Spinal cord (tissue), 10 donors: ENCODE measurements around the gene GAMT. TPM values are rescaled to one million over a fixed set of nuclear protein-coding genes. Genes with fewer than 3 reads are reported as not detected.
"Not testable (repeated sequence)": the region's sequence is repeated elsewhere in the genome, so short reads cannot be mapped to it uniquely, and the experiment has no call there.

Source experiments
- DNase-seq, 6 donors: peaks; one replicate each; pipeline versions ENCODE4 v3.0.0 to v3.0.0-alpha.2; 2013 to 2015; ENCODE audit warnings: low spot score in 6 of 6, low read depth in 4 of 6
- H3K27ac ChIP-seq: one replicate; pipeline ENCODE4 v1.5.1; 2013; ENCODE audit warnings: low read depth, low read length, control low read depth
- H3K27me3 ChIP-seq: one replicate; pipeline ENCODE4 v1.6.1; 2013; ENCODE audit warnings: low read length; ENCODE audit not compliant: control insufficient read depth, insufficient read depth
- H3K36me3 ChIP-seq: one replicate; pipeline ENCODE4 v1.6.1; 2013; ENCODE audit warnings: low read length; ENCODE audit not compliant: control insufficient read depth, insufficient read depth
- H3K4me1 ChIP-seq: one replicate; pipeline ENCODE4 v1.6.1; 2013; ENCODE audit warnings: low read length; ENCODE audit not compliant: control insufficient read depth, insufficient read depth
- H3K4me3 ChIP-seq: one replicate; pipeline ENCODE4 v1.5.1; 2013; ENCODE audit warnings: low read depth, low read length, control low read depth
- H3K9me3 ChIP-seq: one replicate; pipeline ENCODE4 v1.6.1; 2013; ENCODE audit warnings: low read length; ENCODE audit not compliant: control insufficient read depth, insufficient read depth
- WGBS: methylation state at CpG from one replicate; pipeline ENCODE4 v1.1.5; 2013; ENCODE audit warnings: missing lambda C conversion rate; ENCODE audit not compliant: insufficient coverage; 5-methylcytosine and 5-hydroxymethylcytosine counted together
- polyA plus RNA-seq, 2 donors: library from polyadenylated mRNA; unstranded; fragments of 120-200 nt; gene quantifications; one replicate each; pipeline ENCODE4 v1.2.1, GENCODE V29; 2013; ENCODE audit not compliant: insufficient read length in 2 of 2
- total RNA-seq, 2 donors: library from RNA; depleted of rRNA in 1 of 2; stranded (reverse); fragments of 120-200 nt in 1 of 2; fragments of >200 nt in 1 of 2; gene quantifications; one replicate each; pipeline versions ENCODE4 v1.2.3 to v1.2.4, GENCODE V29; 2013 to 2014
- donor health status: healthy.

The GAMT gene
- total and polyA plus RNA-seq, 4 donors = 15.5 to 81.2 (median 53.6) TPM

DNA sequence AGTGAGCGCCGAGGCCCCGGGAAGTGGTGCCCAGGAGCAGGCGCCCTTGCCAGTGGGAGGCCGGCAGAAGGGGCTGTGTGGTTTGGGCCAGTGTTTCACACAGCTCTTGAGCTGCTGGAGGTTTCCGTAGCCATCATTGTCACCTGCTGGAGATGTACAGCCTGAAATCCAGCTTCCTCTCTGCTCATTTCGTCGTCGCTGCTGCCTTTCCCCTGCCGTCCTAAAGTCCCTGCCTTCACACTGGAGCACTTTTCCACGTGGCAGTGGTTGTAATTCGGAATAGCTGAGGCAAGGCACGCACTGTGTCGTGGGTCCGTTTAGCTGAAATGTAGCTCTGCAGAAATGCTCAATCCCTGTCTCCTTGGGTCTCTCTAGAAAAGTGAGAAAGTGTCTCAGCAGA lies 19.2 kb upstream of the GAMT start:
- DNase-seq = no peak
- Histone ChIP-seq H3K9me3 (no peaks in the 10 kb centered on the region), H3K27ac (no peak overlapping the region), H3K27me3 (no peaks in the 10 kb centered on the region), H3K4me1 (peaks cover 28% of the 10 kb centered on the region), H3K4me3 (no peak overlapping the region), H3K36me3 (peaks cover 99% of the 10 kb centered on the region)
- WGBS = 88% methylated on average over 15 of the region's 15 CpGs

DNA sequence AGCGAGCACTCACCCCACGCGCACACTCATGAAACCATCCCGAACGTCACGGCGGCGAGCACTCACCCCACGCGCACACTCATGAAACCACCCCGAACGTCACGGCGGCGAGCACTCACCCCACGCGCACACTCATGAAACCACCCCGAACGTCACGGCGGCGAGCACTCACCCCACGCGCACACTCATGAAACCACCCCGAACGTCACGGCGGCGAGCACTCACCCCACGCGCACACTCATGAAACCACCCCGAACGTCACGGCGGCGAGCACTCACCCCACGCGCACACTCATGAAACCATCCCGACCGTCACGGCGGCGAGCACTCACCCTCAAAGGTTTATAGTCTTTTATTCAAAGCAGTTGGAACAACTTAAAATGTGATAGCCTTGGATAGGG lies 18.7 kb upstream of the GAMT start:
- WGBS = 89% methylated on average over 8 of the region's 43 CpGs
- Histone ChIP-seq H3K36me3 (peaks cover 97% of the 10 kb centered on the region), H3K4me1 (peaks cover 33% of the 10 kb centered on the region)
- DNase-seq, H3K4me3 ChIP-seq, H3K9me3 ChIP-seq, H3K27ac ChIP-seq, H3K27me3 ChIP-seq: not testable (repeated sequence)

DNA sequence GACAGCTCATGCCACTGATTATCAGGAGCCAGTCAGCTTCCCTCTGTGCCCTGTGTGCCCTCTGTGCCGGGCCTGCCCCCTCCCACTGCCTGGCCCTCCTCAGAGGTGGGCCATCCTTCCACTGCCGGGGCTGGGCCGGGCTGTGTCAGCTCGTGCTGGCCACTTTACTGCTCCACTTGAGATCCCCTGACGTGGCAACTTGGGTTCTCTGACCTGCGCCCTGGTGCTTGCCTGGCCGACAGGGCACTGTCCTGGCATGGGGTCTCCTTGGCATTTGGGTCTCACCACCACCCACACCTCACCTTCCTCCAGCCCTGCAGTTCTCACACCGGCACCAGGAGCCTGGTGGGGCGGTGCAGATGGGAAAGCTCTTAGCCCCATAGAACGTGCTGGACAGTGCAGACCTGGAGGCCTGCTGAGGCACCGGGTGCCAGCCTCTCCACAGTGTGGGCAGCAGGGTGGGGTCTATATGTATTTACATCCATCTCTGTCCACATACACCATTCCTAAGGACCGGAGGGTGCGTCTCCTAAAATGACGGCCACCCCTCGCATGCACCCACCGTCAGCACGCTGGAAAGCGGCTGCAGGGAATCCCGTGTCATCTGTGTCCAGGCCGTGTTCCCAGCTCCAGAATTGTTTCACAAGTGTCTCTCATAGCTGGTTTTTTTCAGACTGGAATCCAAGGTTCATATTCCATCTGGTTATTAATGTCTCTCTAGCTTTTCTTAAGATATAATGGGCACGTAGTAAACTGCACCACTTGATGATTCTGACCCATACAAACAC lies 17.8 kb upstream of the GAMT start:
- Histone ChIP-seq H3K9me3 (no peaks in the 10 kb centered on the region), H3K36me3 (peaks cover 88% of the 10 kb centered on the region), H3K27me3 (no peaks in the 10 kb centered on the region), H3K4me1 (peaks cover 41% of the 10 kb centered on the region), H3K27ac (no peak overlapping the region), H3K4me3 (no peak overlapping the region)
- WGBS = 96% methylated on average over 17 of the region's 21 CpGs
- DNase-seq = no peak

DNA sequence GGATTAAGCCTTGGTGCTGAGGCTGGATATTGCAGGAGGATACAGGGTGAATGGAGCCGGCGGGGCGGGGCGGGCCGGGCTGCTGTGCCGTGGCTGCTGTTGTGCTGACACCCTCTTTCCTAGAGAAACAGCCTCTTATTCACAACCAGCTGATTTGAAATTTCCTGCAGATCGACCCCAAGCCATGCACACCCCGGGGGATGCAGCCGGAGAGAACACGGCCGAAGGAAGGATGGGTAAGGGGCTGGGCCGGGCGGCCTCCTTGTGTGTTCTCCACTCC lies 17.1 kb upstream of the GAMT start:
- peaks cover 46% of the 10 kb centered on the region for H3K4me1 ChIP-seq
- DNase-seq = no peak
- no peaks in the 10 kb centered on the region for H3K27me3 ChIP-seq
- 71% methylated on average over 7 of the region's 13 CpGs for whole genome bisulfite sequencing
- H3K9me3 ChIP-seq = no peaks in the 10 kb centered on the region
- no peak overlapping the region for H3K27ac ChIP-seq
- H3K4me3 ChIP-seq = no peak overlapping the region
- peaks cover 82% of the 10 kb centered on the region for H3K36me3 ChIP-seq

DNA sequence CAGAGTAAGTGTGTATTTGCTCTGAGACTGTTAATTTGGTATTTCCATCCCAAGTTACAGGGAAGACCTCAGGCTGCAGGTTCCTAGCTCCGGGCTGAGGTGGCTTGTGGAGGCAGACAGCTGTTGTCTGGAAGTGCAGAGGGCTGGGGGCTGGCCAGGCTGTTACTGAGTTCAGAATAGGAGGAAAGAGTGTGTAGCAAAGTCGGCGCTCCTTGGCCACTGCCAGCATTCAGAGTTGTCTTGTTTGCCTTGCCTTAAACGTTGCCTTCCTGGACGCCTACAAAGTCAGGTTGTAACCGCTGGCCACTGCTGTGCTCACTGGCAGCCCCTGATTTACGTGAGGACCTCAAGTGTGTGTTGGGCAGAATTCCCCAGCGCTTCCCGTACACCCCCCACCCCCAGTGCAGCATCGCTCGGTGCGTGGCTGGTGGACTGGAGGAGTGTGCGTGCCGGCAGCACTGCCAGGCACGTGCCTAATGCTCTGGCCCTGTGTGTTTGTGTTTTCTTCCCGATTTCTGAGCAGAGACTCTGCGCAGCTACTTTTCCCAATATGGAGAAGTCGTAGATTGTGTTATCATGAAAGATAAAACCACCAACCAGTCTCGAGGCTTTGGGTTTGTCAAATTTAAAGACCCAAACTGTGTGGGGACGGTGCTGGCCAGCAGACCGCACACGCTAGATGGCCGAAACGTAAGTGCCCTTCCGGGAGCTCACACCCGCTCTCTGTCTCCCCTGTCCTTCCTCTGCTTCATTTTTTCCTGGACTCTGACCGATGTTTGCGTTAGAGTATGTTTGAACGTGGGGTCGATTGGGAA lies 16.5 kb upstream of the GAMT start:
- no peak for DNase-seq
- Histone ChIP-seq H3K4me1 (peaks cover 51% of the 10 kb centered on the region), H3K9me3 (no peaks in the 10 kb centered on the region), H3K27me3 (no peaks in the 10 kb centered on the region), H3K36me3 (peaks cover 82% of the 10 kb centered on the region), H3K27ac (no peak overlapping the region), H3K4me3 (no peak overlapping the region)
- 82% methylated on average over 14 of the region's 30 CpGs for WGBS

DNA sequence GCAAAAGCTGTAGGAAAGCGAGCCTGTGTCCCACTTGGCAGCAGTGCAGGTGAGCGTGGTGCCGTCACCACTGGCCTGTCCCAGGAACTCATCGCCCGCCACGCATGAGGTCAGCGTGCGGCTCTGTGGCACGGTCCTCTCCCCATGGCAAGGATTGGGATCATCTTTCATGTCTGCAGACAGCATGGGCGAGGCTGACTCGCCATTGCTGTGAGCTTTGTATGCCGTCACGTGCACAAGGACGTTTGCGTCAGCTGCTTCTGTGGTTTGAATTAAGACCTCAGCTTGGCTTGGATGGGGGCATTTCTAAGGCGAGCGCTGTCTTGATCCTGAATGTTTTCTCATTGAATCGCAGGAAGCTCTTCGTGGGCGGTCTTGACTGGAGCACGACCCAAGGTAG lies 15.8 kb upstream of the GAMT start:
- Histone ChIP-seq H3K36me3 (peaks cover 82% of the 10 kb centered on the region), H3K4me1 (peaks cover 59% of the 10 kb centered on the region), H3K4me3 (no peak overlapping the region), H3K27me3 (no peaks in the 10 kb centered on the region), H3K27ac (no peak overlapping the region), H3K9me3 (no peaks in the 10 kb centered on the region)
- DNase-seq = no peak
- 80% methylated on average over 21 of the region's 21 CpGs for WGBS

DNA sequence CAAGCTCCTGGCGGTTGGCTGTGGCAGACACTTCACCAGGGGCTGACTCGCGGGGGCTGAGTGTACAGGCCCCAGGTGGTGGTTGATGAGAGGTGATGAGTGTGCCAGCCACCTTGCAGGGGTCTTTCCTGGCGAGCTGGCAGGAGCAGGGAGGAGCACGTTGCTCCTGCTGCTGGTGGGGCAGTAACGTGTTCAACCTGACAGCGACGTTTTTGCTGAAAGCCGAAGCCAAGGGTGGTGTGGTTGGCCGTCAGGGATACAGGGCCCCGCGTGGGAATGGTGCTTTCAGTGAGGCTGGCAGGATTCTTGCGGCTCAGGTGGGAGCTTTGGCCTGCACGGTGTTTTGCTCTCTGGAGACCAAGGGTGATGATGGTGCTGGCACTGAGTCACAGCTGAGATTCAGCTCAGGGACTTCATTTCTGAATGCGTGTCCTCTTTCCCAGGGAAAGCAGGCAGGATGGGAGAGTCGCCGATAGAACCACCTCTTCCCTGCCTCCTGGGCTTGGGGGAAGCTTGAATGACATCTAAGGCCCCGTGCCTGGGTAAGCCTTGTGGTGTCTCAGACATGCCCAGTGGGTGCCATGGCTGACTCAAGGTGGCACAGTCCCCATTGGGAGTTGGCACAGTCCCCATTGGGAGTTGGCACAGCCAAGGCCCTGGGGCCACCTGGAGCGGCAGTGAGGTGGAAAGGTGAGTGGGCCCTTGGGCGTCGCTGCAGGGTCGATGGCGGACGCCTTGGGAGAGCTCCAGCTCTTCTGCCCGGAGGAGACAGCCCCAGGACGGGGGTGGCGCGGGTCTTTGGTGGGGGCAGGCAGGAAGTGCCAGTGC lies 14.9 kb upstream of the GAMT start:
- H3K4me3 ChIP-seq = no peak overlapping the region
- H3K4me1 ChIP-seq = peaks cover 68% of the 10 kb centered on the region
- H3K27me3 ChIP-seq = no peaks in the 10 kb centered on the region
- H3K27ac ChIP-seq = peak overlapping the region; percentile 84
- H3K36me3 ChIP-seq = peaks cover 82% of the 10 kb centered on the region
- 60% methylated on average over 26 of the region's 28 CpGs for WGBS
- H3K9me3 ChIP-seq = no peaks in the 10 kb centered on the region
- DNase-seq = no peak

DNA sequence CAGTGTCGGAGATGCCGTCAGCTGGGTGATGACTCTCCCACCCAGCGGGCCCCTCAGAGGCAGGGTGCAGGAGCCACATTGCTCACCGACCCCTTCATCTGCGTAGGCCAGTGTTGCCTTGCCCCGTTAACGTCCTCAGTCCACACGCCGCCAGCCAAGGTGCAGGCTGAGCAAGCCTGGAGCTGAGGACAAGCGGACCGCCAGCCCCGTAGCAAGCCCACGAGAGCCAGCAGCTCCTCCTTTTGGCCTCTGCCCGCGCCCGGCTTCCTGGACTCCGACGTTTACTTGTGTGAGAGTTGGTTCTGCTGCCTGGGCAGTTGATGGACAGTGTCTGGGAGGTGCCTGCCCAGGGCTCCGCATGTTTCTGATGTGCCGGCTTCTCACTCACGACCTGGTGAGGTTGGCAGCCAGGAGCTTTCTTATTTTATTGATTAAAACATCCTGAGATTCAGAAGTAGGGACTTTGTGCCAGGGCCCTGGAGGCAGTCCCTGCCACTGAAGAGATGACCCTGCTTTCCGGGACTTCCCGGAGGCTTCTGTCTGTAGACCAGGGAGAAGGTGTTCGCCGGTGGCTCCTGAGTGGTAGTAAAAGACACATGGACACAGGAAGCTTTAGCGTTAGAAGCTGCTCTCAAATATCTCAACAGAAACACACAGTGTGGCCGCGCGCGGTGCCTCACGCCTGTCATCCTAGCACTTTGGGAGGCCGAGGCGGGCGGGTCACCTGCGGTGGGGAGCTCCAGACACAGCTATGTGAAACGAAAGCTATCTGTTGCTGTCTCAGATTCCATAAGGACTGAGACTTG lies 11.9 kb upstream of the GAMT start:
- peaks cover 95% of the 10 kb centered on the region for H3K4me1 ChIP-seq
- no peak overlapping the region for H3K4me3 ChIP-seq
- no peaks in the 10 kb centered on the region for H3K9me3 ChIP-seq
- DNase-seq = no peak
- H3K27me3 ChIP-seq = no peaks in the 10 kb centered on the region
- WGBS = 87% methylated on average over 24 of the region's 36 CpGs
- no peak overlapping the region for H3K27ac ChIP-seq
- H3K36me3 ChIP-seq = peaks cover 79% of the 10 kb centered on the region

DNA sequence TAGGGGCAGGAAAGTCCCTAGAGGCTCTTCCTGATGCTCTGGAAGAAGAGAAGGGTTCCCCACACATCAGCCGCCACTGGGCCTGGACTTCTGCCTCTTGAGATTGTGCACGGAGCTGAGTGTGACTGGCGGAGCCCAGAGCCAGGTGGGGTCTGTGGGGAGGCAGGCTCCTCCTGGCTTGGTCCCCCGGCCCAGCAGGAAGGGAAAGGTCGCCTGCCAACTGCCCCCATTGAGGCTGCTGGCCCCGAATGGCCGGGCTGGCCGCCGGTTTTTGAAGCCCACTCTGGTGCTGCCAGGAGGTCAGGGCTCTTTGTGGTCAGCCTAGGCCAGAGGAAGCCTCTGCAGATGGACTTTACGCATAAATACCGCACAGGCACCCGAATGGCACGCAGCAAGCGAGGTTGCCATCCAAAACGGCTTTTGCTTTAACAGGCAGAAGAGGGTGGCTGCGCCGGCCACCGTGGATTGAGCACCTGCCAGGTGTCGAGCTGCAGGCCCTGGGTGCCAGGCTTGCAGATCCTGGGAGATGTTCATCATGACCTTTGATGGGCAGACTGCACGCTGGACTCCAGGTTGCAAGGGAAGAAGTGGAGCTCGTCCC lies 11.1 kb upstream of the GAMT start:
- no peak overlapping the region for H3K27ac ChIP-seq
- no peaks in the 10 kb centered on the region for H3K9me3 ChIP-seq
- H3K4me1 ChIP-seq = peaks cover 88% of the 10 kb centered on the region
- WGBS = 81% methylated on average over 19 of the region's 21 CpGs
- no peaks in the 10 kb centered on the region for H3K27me3 ChIP-seq
- no peak overlapping the region for H3K4me3 ChIP-seq
- H3K36me3 ChIP-seq = peaks cover 72% of the 10 kb centered on the region
- no peak for DNase-seq
